HG02970 (cell line): ENCODE measurements around the gene GAA.

Experiments used
- ATAC-seq: cut with Tn5 transposase; IDR thresholded peaks from one replicate; pipeline ENCODE4 v1.9.1; 2021; ENCODE audit warnings: mild to moderate bottlenecking, moderate library complexity, moderate number of reproducible peaks; ENCODE audit not compliant: unreplicated experiment, low FRiP score

The GAA gene

GRCh38 chr17:80102664-80103448, 1.5 kb downstream of the GAA start:
- no peak for ATAC-seq

- ATAC-seq, result no peak
These were observed 2.2 kb downstream of the GAA start for GRCh38 chr17:80103449-80104085.

GRCh38 chr17:80104321-80104955, 3.1 kb downstream of the GAA start:
- ATAC-seq, result no peak

GRCh38 chr17:80104956-80105375, 3.6 kb downstream of the GAA start:
- no peak for ATAC-seq

GRCh38 chr17:80105762-80106161, 4.4 kb downstream of the GAA start:
- ATAC-seq, result no peak

GRCh38 chr17:80106176-80106575, 4.8 kb downstream of the GAA start:
- ATAC-seq, result no peak

- no peak for ATAC-seq
These were observed 5.4 kb downstream of the GAA start for GRCh38 chr17:80106751-80107150.

- no peak for ATAC-seq
These were observed 6.0 kb downstream of the GAA start for GRCh38 chr17:80107231-80108021.

- ATAC-seq, result no peak
These were observed 6.9 kb downstream of the GAA start for GRCh38 chr17:80108036-80108971.

- ATAC-seq, result no peak
These were observed 7.8 kb downstream of the GAA start for GRCh38 chr17:80109066-80109660.

- ATAC-seq, result no peak
These were observed 8.5 kb downstream of the GAA start for GRCh38 chr17:80109713-80110446.

GRCh38 chr17:80110447-80110812, 9.0 kb downstream of the GAA start:
- no peak for ATAC-seq

GRCh38 chr17:80110927-80111701, 9.7 kb downstream of the GAA start:
- ATAC-seq, result no peak

GRCh38 chr17:80111702-80112470, 10.5 kb downstream of the GAA start:
- no peak for ATAC-seq

- no peak for ATAC-seq
These were observed 11.2 kb downstream of the GAA start for GRCh38 chr17:80112471-80113032.

- no peak for ATAC-seq
These were observed 11.7 kb downstream of the GAA start for GRCh38 chr17:80113033-80113484.

- no peak for ATAC-seq
These were observed 13.4 kb downstream of the GAA start for GRCh38 chr17:80114758-80115157.
